ENCODE results near the gene TM2D1.
"Not testable (repeated sequence)": the region's sequence is repeated elsewhere in the genome, so short reads cannot be mapped to it uniquely, and the experiment has no call there.

Gene TM2D1

DNA sequence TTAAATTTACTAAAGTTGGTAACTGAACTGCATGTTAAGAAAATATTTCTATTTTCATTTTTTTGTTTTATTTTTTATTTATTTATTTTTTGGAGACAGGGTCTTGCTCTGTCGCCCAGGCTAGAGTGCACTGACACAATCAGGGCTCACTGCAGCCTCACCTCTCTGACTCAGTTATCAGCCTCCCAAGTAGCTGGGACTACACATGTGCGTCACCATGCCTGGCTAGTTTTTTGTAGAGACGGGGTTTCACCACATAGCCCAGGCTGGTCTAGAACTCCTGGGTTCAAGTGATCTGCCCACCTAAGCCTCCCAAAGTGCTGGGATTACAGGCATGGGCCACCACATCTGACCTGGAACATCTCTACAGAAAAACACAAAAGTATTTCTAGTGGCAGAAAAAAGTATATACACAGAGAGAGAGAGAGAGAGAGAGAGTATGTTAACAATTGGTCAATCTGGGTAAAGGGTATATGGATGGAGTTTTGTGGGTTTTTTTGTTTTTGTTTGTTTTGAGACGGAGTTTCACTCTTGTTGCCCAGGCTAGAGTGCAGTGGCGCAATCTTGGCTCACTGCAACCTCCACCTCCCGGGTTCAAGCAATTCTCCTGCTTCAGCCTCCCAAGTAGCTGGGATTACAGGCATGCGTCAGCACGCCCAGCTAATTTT lies 5.8 kb downstream of the TM2D1 start:
- DNase-seq (ENCODE audit: low read depth, low spot score) = not testable (repeated sequence)

GRCh38 chr1:61711969-61712368 lies 13.0 kb downstream of the TM2D1 start:
- DNase-seq (ENCODE audit: low read depth, low spot score) = no peak

- DNase-seq (ENCODE audit: low read depth, low spot score) = peak; percentile 41
Observed at GRCh38 chr1:61711257-61711656, 13.7 kb downstream of the TM2D1 start.

DNA sequence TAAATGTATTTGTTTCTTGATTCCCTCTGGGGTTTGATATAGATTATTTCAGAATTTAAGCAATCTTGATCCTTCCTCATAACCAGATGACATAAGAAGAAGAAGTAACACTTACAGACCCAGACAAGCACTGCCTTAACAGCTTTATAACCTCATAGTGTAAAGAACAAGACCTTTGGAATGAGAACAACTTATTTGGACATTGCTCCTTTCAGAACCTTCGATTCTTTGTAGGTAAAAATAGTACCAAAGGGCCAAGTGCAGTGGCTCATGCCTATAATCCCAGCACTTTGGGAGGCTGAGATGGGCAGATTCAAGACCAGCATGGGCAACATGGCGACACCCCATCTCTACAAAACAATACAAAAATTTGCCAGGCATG lies 15.0 kb downstream of the TM2D1 start:
- no peak for DNase-seq (ENCODE audit: low read depth, low spot score)

DNA sequence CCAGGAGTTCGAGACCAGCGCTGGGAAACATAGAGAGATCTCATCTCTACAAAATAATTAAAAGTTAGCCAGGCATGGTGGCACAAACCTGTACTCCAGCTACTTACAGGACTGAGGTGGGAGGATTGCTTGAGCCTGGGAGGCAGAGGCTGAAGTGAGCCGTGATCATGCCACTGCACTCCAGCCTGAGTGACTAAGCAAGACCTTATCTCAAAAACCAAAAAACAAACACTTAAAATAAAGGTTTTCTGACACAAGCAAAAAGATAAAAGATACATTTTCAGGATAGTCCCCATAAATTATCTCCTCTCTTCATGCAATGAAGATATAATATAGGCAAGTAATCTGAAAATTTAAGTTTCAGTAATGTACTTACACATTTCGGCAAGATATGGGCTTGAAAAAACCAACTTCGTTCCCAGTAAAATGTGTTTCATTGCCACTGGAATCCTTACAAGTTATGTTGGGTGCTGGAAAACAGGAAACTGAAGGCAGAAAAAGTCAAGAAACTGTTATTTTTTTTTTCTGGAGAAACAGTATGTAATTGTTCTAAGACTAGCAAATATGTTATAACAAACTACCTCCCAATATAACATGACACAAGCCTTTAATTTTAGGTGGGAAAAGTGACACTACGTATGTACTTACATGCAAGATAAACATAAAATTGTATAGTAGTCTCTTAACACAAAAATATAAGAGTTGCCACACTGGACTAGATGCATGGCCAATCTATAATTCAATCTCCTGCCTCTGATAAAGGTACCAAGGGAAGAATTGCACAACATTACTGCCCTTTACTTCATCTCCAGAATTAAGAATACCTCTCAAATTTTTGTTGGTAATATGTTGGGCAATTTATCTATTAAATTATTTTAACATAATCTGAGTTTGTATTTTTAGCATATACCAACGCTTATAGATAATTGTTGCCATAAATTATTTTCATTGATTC lies 15.7 kb downstream of the TM2D1 start:
- peak; percentile 31 for DNase-seq (ENCODE audit: low read depth, low spot score)

DNA sequence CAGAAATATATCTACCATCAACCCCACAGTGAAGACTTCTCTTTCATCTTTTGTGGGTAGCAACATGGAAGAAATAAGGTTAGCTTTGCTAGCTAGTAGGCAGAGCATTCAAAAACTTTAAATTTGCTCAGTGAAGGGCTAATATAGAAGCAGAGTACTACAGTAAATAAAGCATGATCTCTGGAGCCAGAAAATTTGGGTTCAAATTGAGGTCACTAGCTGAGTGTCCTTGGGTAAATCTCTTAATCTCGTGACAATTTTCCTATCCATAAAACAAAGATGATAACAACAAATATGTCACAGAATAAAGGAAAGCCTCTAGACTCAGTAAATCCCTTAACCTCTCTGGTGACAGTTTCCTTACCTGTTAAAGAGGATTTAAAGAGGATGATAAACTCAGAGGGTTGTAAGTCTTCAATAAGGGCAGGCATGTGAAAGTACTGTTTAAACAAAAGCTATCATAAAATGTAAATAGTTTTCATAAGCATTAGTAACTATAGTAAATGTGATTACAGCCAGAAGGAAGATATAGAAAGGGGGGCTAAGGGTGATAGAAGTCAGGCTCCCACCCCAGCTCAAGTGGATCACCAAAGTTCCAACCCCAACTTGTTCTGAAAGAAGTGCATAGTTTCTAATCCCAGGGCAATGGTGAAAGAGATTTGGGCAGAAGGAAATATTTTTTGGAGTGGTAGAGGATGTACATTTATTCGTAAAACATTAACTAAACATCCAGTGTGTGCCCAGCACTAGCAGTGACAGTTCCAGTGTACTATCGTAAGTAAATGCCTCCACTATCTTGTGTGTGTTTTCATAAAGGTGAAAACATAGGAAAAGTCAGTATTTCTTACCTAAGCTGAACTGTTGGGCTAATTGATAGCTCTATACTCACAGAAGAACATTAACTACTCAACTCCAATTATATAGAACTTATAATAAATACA lies 24.8 kb downstream of the TM2D1 start:
- no peak for DNase-seq (ENCODE audit: low read depth, low spot score)

DNA sequence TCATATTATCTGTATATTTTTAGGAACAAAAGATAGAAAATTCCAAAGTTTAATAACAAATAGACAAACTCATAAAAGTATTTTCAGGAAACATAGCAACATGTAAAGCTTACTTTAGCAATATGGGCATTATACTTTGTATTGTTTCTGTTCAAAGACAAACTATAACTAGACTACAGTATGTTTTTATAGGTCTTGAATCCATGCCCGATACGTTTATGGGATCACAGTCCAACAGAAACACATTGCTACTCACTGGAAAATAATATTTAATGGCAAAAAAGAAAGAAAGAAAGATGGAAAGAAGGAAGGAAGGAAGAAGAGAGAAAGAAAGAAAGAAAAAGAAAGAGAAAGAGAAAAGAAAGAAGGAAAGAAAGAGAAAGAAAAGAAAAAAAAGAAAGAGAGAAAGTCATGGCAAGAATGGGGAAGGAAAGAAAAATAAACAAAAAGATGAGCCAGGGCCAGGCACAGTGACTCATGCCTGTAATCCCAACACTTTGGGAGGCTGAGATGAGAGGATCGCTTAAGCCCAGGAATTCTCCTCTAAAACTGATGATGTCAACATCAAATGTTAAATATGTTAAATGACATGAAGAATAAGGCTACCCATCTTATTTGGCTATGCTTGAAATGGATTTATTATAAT lies 32.7 kb downstream of the TM2D1 start:
- peak; percentile 19 for DNase-seq (ENCODE audit: low read depth, low spot score)

- no peak for DNase-seq (ENCODE audit: low read depth, low spot score)
Observed at GRCh38 chr1:61687901-61688300, 37.0 kb downstream of the TM2D1 start.

GRCh38 chr1:61682891-61683290 lies 42.0 kb downstream of the TM2D1 start:
- no peak for DNase-seq (ENCODE audit: low read depth, low spot score)

- peak; percentile 12 for DNase-seq (ENCODE audit: low read depth, low spot score)
Observed at GRCh38 chr1:61680500-61680899, 44.4 kb downstream of the TM2D1 start.

DNA sequence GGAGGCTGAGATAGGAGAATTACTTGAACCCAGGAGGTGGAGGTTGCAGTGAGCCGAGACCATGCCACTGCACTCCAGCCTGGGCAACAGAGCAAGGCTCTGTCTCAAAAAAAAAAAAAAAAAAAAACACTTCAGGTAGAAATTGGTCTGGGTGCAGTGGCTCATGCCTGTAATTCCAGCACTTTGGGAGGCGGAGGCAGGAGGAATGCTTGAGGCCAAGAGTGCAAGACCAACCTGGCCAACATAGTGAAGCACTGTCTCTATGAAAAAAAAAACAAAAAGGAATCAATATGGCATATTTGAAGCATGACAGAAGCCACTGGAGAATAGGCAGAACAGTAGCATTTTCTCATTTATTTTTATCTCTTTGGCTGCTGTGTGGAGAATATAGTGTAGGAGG lies 48.1 kb downstream of the TM2D1 start:
- DNase-seq (ENCODE audit: low read depth, low spot score) = not testable (repeated sequence)

- no peak for DNase-seq (ENCODE audit: low read depth, low spot score)
Observed at GRCh38 chr1:61674221-61674620, 50.7 kb downstream of the TM2D1 start.

GRCh38 chr1:61672376-61672775 lies 52.6 kb downstream of the TM2D1 start:
- DNase-seq (ENCODE audit: low read depth, low spot score) = no peak

GRCh38 chr1:61670445-61670844 lies 54.5 kb downstream of the TM2D1 start:
- DNase-seq (ENCODE audit: low read depth, low spot score) = no peak

- DNase-seq (ENCODE audit: low read depth, low spot score) = no peak
Observed at GRCh38 chr1:61670016-61670415, 54.9 kb downstream of the TM2D1 start.

- no peak for DNase-seq (ENCODE audit: low read depth, low spot score)
Observed at GRCh38 chr1:61659061-61659460, 65.9 kb downstream of the TM2D1 start.

DNA sequence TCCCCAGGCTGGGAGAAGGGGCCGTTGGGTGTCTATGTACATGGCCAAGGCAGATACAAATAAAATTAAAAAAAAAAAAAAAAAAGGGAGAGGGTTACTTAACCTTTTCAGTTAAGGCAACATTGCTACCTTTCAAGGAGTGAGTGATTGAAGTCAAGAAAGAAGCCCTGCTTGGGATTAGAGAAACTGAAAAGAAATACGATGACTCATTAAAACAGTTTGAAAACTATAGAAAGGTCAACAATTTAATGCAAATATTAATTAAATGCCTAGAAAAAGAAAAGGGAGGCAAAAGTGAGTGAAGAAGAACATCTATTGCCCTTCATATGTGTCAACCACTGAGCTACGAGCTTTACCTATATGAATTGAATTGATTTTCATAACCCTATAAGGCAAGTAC lies 69.5 kb downstream of the TM2D1 start:
- no peak for DNase-seq (ENCODE audit: low read depth, low spot score)

- no peak for DNase-seq (ENCODE audit: low read depth, low spot score)
Observed at GRCh38 chr1:61654067-61654466, 70.9 kb downstream of the TM2D1 start.

GRCh38 chr1:61648983-61649742 lies 75.8 kb downstream of the TM2D1 start:
- DNase-seq (ENCODE audit: low read depth, low spot score) = peak; percentile 22

DNA sequence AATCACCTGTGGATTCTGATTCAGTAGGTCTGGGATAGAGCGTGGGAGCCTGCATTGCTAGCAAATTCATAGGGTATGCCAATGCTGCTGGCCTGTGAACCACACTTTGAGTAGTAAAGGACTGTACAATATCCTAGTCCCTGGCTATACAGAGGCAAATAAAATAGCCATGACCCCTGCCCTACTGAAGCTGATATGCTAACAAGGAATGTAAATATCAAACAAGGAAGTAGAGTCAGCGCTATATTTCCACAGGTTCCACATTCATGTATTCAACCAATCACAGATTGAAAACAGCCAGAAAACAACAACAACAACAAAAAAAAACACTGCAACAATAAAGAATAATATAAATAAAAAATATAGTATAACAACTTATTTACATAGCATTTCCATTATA lies 77.8 kb downstream of the TM2D1 start:
- no peak for DNase-seq (ENCODE audit: low read depth, low spot score)

- DNase-seq (ENCODE audit: low read depth, low spot score) = no peak
Observed at GRCh38 chr1:61645476-61645875, 79.5 kb downstream of the TM2D1 start.

Data from astrocyte of the hippocampus (primary cell).